HEK293 (cell line): Measurements from ENCODE around the gene YARS1.

Experiments
- BCL11A ChIP-seq: fragments of 450-650 bp; formaldehyde crosslinking; IDR thresholded peaks from 2 replicates; pipeline ENCODE4 v1.5.1; 2016; ENCODE audit warnings: low read depth, missing biosample characterization, missing genetic modification characterization
- SETDB1 ChIP-seq: IDR thresholded peaks from one replicate; pipeline ENCODE4 v1.6.1; 2017; ENCODE audit warnings: mild to moderate bottlenecking, low read length, moderate library complexity, mixed read lengths; ENCODE audit not compliant: insufficient read length
- ZNF416 ChIP-seq: fragments of 450-650 bp; formaldehyde crosslinking; IDR thresholded peaks from 2 replicates; pipeline ENCODE4 v1.5.1; 2016; ENCODE audit warnings: missing biosample characterization, missing genetic modification characterization
- ZNF843 ChIP-seq: fragments of 450-650 bp; formaldehyde crosslinking; IDR thresholded peaks from 2 replicates; pipeline ENCODE4 v1.5.1; 2016; ENCODE audit warnings: missing biosample characterization, missing genetic modification characterization
- TF ChIP-seq, protein P1 (sequence below): fragments of 450-650 bp; formaldehyde crosslinking; IDR thresholded peaks from 2 replicates; pipeline ENCODE4 v1.5.1; 2016; ENCODE audit warnings: missing biosample characterization, missing genetic modification characterization

DNA sequence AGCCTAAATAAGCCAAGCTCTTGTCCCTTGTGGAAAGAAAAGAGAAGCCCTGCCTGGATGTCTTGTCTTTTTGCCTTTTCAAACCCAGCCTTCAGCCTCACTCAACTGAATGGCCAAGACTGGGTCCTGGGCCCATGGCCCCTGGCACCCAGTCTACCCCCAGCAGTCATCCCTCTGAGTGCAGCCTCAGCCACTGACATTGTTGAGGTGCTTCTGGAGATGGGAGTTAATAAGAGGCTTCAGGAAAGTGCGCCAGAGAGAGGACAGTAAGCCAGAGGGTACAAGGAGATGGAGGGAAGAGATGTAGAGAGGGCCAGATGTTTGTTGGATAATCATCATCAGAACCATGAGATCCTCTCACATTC, 46.7 kb upstream of the YARS1 start:
- TF ChIP-seq, protein P1, sequence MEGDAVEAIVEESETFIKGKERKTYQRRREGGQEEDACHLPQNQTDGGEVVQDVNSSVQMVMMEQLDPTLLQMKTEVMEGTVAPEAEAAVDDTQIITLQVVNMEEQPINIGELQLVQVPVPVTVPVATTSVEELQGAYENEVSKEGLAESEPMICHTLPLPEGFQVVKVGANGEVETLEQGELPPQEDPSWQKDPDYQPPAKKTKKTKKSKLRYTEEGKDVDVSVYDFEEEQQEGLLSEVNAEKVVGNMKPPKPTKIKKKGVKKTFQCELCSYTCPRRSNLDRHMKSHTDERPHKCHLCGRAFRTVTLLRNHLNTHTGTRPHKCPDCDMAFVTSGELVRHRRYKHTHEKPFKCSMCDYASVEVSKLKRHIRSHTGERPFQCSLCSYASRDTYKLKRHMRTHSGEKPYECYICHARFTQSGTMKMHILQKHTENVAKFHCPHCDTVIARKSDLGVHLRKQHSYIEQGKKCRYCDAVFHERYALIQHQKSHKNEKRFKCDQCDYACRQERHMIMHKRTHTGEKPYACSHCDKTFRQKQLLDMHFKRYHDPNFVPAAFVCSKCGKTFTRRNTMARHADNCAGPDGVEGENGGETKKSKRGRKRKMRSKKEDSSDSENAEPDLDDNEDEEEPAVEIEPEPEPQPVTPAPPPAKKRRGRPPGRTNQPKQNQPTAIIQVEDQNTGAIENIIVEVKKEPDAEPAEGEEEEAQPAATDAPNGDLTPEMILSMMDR, result no peak
- no peak for TF ChIP-seq ZNF843 (tag by site-specific recombination)
- TF ChIP-seq SETDB1, result no peak
- TF ChIP-seq BCL11A (tag by site-specific recombination), result no peak
- no peak for TF ChIP-seq ZNF416 (tag by site-specific recombination)
